Measurements from ENCODE around the gene TANC2. TPM values are rescaled to one million over a fixed set of nuclear protein-coding genes. Genes with fewer than 3 reads are reported as not detected.

The TANC2 gene
- total and polyA plus RNA-seq, 9 of the 15 experiments (the other 6 are each of a cell fraction or from before 2014, with no cell fraction given): 0.46 to 7.8 (median 4.5) TPM

DNA sequence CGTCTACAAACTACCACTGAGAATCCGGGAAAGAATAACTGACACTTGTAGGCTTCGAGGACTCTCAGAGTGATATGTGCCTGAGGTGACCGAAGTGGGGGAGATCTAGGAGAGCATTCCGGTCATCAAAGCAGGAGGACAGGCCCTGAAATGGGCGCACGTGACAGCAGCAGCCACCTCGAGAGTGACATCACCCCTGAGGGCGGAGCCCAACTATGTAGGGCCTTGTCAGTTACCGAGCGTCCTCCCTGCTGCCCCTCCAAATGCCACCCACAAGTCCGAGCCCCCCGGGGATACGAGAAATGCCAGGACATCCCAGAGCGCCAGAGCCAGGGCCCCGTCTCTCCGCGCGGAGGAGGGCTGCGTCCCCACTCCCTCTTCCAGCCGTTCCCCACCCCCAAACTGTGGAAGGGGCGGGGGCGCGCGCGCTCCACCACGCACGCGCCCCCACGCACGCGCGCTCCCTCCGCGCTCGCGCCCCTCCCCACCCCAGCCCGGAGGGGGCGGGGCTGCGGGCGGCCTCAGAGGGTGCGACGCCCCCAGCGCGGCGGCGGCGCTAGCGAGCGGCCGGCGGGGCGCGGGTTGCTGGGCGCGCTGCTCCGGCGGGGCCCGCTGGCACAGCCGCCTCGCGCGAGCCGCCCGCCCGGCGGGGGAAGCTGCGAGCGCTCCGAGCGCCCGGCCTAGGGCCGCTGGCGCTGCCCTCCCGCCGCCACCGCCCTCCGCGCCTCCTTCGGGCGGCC lies at the start of gene TANC2 (continued):
- TF ChIP-seq PBX2 (CRISPR knock-in tag; IDR thresholded peaks at IDR 0.05; ENCODE audit: low read depth): no peak
- no peak for TF ChIP-seq PBX2 (tag; conservative IDR thresholded peaks at IDR 0.05; ENCODE audit: low read depth)
- TF ChIP-seq ID3 (CRISPR knock-in tag; IDR thresholded peaks at IDR 0.05): no peak
- TF ChIP-seq ID3 (tag; IDR thresholded peaks at IDR 0.05): peak; percentile 50; the same call in 1 of the 2 replicates
- TF ChIP-seq ZNF511 (CRISPR knock-in tag; IDR thresholded peaks at IDR 0.05): no peak
- TF ChIP-seq E2F3 (CRISPR knock-in tag; IDR thresholded peaks at IDR 0.05): no peak
- TF ChIP-seq NCOA4 (IDR thresholded peaks at IDR 0.05; ENCODE audit: partially characterized antibody): no peak
- peak; percentile 23 for TF ChIP-seq MEIS2 (IDR thresholded peaks at IDR 0.05; ENCODE audit: partially characterized antibody)
- no peak for TF ChIP-seq SMARCA4 (IDR thresholded peaks at IDR 0.05)
- TF ChIP-seq, protein P1, sequence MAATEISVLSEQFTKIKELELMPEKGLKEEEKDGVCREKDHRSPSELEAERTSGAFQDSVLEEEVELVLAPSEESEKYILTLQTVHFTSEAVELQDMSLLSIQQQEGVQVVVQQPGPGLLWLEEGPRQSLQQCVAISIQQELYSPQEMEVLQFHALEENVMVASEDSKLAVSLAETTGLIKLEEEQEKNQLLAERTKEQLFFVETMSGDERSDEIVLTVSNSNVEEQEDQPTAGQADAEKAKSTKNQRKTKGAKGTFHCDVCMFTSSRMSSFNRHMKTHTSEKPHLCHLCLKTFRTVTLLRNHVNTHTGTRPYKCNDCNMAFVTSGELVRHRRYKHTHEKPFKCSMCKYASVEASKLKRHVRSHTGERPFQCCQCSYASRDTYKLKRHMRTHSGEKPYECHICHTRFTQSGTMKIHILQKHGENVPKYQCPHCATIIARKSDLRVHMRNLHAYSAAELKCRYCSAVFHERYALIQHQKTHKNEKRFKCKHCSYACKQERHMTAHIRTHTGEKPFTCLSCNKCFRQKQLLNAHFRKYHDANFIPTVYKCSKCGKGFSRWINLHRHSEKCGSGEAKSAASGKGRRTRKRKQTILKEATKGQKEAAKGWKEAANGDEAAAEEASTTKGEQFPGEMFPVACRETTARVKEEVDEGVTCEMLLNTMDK (IDR thresholded peaks at IDR 0.05; ENCODE audit: borderline replicate concordance, insufficient read depth, low read depth, low read length, poor library complexity, severe bottlenecking): peak; percentile 15
- TF ChIP-seq ZFP30 (CRISPR knock-in tag; IDR thresholded peaks at IDR 0.05; ENCODE audit: borderline replicate concordance): no peak
- TF ChIP-seq, protein P2, sequence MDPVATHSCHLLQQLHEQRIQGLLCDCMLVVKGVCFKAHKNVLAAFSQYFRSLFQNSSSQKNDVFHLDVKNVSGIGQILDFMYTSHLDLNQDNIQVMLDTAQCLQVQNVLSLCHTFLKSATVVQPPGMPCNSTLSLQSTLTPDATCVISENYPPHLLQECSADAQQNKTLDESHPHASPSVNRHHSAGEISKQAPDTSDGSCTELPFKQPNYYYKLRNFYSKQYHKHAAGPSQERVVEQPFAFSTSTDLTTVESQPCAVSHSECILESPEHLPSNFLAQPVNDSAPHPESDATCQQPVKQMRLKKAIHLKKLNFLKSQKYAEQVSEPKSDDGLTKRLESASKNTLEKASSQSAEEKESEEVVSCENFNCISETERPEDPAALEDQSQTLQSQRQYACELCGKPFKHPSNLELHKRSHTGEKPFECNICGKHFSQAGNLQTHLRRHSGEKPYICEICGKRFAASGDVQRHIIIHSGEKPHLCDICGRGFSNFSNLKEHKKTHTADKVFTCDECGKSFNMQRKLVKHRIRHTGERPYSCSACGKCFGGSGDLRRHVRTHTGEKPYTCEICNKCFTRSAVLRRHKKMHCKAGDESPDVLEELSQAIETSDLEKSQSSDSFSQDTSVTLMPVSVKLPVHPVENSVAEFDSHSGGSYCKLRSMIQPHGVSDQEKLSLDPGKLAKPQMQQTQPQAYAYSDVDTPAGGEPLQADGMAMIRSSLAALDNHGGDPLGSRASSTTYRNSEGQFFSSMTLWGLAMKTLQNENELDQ (CRISPR knock-in tag; IDR thresholded peaks at IDR 0.05; ENCODE audit: borderline replicate concordance): no peak
- no peak for TF ChIP-seq HDAC3 (IDR thresholded peaks at IDR 0.05; ENCODE audit: borderline replicate concordance, partially characterized antibody)
- peak; percentile 82; the same call in 1 of the 2 replicates for TF ChIP-seq JUN (IDR thresholded peaks at IDR 0.05; ENCODE audit: borderline replicate concordance, low read depth, low read length)
- TF ChIP-seq JUN (CRISPR knock-in tag; IDR thresholded peaks at IDR 0.05; ENCODE audit: borderline replicate concordance): no peak
- TF ChIP-seq MNT (conservative IDR thresholded peaks at IDR 0.05): peak; percentile 67 to 78
- no peak for TF ChIP-seq RHOXF2B (CRISPR knock-in tag; conservative IDR thresholded peaks at IDR 0.05)
